GM23338 (cell line): ENCODE results near the gene COL6A3. TPM values are rescaled to one million over a fixed set of nuclear protein-coding genes. Genes with fewer than 3 reads are reported as not detected.

ENCODE experiments used
- ATAC-seq: fragments of 200-7000 bp; cut with Tn5 transposase; 3 replicates; pipeline ENCODE4 v1.9.1; 2020
- DNase-seq: peaks from one replicate; pipeline ENCODE4 v3.0.0-alpha.2; 2015; ENCODE audit warnings: low spot score
- H2AFZ ChIP-seq: fragments of 200-600 bp; sonication (generic); 2 replicates; pipeline ENCODE4 v1.8.0; 2016; ENCODE audit warnings: antibody characterized with exemption, mild to moderate bottlenecking, moderate library complexity
- H3F3A ChIP-seq: fragments of 200-600 bp; sonication (generic); replicated peaks from 2 replicates; pipeline ENCODE4 v1.8.0; 2017; ENCODE audit warnings: antibody characterized with exemption, mixed run types, low read depth
- H3K27ac ChIP-seq: fragments of 200-600 bp; sonication (generic); 2 replicates; pipeline ENCODE4 v1.6.1; 2016; ENCODE audit warnings: low read depth
- H3K27me3 ChIP-seq: fragments of 200-600 bp; sonication (generic); 2 replicates; pipeline ENCODE4 v1.8.0; 2016; ENCODE audit warnings: mild to moderate bottlenecking, mixed run types, moderate library complexity; ENCODE audit not compliant: insufficient read depth
- H3K36me3 ChIP-seq: fragments of 200-600 bp; sonication (generic); 2 replicates; pipeline ENCODE4 v1.8.0; 2016; ENCODE audit warnings: mild to moderate bottlenecking; ENCODE audit not compliant: insufficient read depth
- H3K4me1 ChIP-seq: fragments of 200-600 bp; sonication (generic); 2 replicates; pipeline ENCODE4 v1.8.0; 2016; ENCODE audit warnings: mild to moderate bottlenecking, moderate library complexity; ENCODE audit not compliant: insufficient read depth
- H3K4me2 ChIP-seq: fragments of 200-600 bp; sonication (generic); 2 replicates; pipeline ENCODE4 v1.7.1; 2017; ENCODE audit warnings: mixed run types
- H3K4me3 ChIP-seq: fragments of 200-600 bp; sonication (generic); 2 replicates; pipeline ENCODE4 v1.6.1; 2016; ENCODE audit warnings: mixed run types
- H3K79me2 ChIP-seq: fragments of 200-600 bp; sonication (generic); replicated peaks from 2 replicates; pipeline ENCODE4 v1.8.0; 2017; ENCODE audit warnings: mild to moderate bottlenecking; ENCODE audit not compliant: insufficient read depth
- H3K9me2 ChIP-seq: fragments of 200-600 bp; sonication (generic); 2 replicates; pipeline ENCODE4 v1.8.0; 2017; ENCODE audit not compliant: insufficient read depth
- H4K20me1 ChIP-seq: fragments of 200-600 bp; sonication (generic); replicated peaks from 2 replicates; pipeline ENCODE4 v1.8.0; 2017; ENCODE audit warnings: mild to moderate bottlenecking; ENCODE audit not compliant: insufficient read depth
- H3K27ac Mint-ChIP-seq: 2 replicates; pipeline ENCODE4 v1.8.0; 2020; ENCODE audit warnings: inconsistent platforms, mild to moderate bottlenecking, moderate library complexity, mixed read lengths
- H3K27me3 Mint-ChIP-seq: 3 replicates; pipeline ENCODE4 v1.8.0; 2022; ENCODE audit warnings: low read depth, mild to moderate bottlenecking, moderate library complexity, mixed read lengths, inconsistent platforms; ENCODE audit not compliant: insufficient read depth, poor library complexity
- H3K36me3 Mint-ChIP-seq: 3 replicates; pipeline ENCODE4 v1.8.0; 2021; ENCODE audit warnings: low read depth, mild to moderate bottlenecking, inconsistent platforms, moderate library complexity, mixed read lengths
- H3K4me1 Mint-ChIP-seq: 3 replicates; pipeline ENCODE4 v1.8.0; 2020; ENCODE audit warnings: mild to moderate bottlenecking, inconsistent platforms, mixed read lengths
- H3K4me3 Mint-ChIP-seq: 3 replicates; pipeline ENCODE4 v1.8.0; 2021; ENCODE audit warnings: moderate library complexity, mild to moderate bottlenecking, inconsistent platforms, mixed read lengths
- H3K9me3 Mint-ChIP-seq: 3 replicates; pipeline ENCODE4 v1.8.0; 2020; ENCODE audit warnings: moderate library complexity, mild to moderate bottlenecking, inconsistent platforms, mixed read lengths
- CREB1 ChIP-seq: fragments of 250-450 bp; sonication (Bioruptor Pico); IDR thresholded peaks from 2 replicates; pipeline ENCODE4 v1.5.0; 2020; ENCODE audit warnings: low read depth, mild to moderate bottlenecking, moderate library complexity
- EZH2 ChIP-seq: fragments of 200-600 bp; sonication (generic); IDR thresholded peaks from one replicate; pipeline ENCODE4 v1.8.0; 2017; ENCODE audit warnings: antibody characterized with exemption, mild to moderate bottlenecking, low read depth; ENCODE audit not compliant: unreplicated experiment
- EZH2phosphoT487 ChIP-seq: fragments of 200-600 bp; sonication (generic); IDR thresholded peaks from one replicate; pipeline ENCODE4 v1.8.1; 2018; ENCODE audit warnings: antibody characterized with exemption; ENCODE audit not compliant: unreplicated experiment
- JUNB ChIP-seq: IDR thresholded peaks from one replicate; pipeline ENCODE4 v1.6.1; 2016; ENCODE audit warnings: antibody characterized with exemption; ENCODE audit not compliant: unreplicated experiment
- NANOG ChIP-seq: IDR thresholded peaks from 2 replicates; pipeline ENCODE4 v1.6.1; 2016; ENCODE audit warnings: antibody characterized with exemption, borderline replicate concordance
- POLR2AphosphoS5 ChIP-seq: IDR thresholded peaks from 2 replicates; pipeline ENCODE4 v1.6.1; 2016; ENCODE audit warnings: antibody characterized with exemption, low read depth
- STAT1 ChIP-seq: IDR thresholded peaks from one replicate; pipeline ENCODE4 v1.6.1; 2016; ENCODE audit warnings: antibody characterized with exemption; ENCODE audit not compliant: unreplicated experiment
- ZNF114 ChIP-seq: fragments of 250-450 bp; sonication (Bioruptor Pico); IDR thresholded peaks from 2 replicates; pipeline ENCODE4 v1.5.0; 2020; ENCODE audit warnings: mild to moderate bottlenecking, moderate library complexity
- ZNF331 ChIP-seq: fragments of 250-450 bp; sonication (Bioruptor Pico); IDR thresholded peaks from 2 replicates; pipeline ENCODE4 v1.5.0; 2020; ENCODE audit warnings: low read depth, mild to moderate bottlenecking, moderate library complexity
- polyA plus RNA-seq: library from polyadenylated mRNA; unstranded; fragments of >200 nt; fragmentation: Nextera tagmentation; extraction: Ambion mirVana; gene quantifications from 2 replicates; pipeline ENCODE4 v1.2.1, GENCODE V29; 2016
- total RNA-seq: library from RNA; depleted of rRNA; stranded (reverse); fragments of >200 nt; shearing (Covaris generic); gene quantifications from 2 replicates; pipeline ENCODE4 v1.2.3, GENCODE V29; 2014
- TF ChIP-seq, protein P1 (sequence below), 2 experiments: fragments of 200-600 bp in 1 of 2; sonication (generic) in 1 of 2; conservative IDR thresholded peaks; 2 replicates each; pipeline versions ENCODE4 v1.5.1 to v1.6.1; 2016 to 2017; ENCODE audit warnings: antibody characterized with exemption in 2 of 2, low read depth in 2 of 2, mild to moderate bottlenecking in 2 of 2, moderate library complexity in 1 of 2
- TF ChIP-seq, protein P2 (sequence below): IDR thresholded peaks from one replicate; pipeline ENCODE4 v1.6.1; 2018; ENCODE audit warnings: antibody characterized with exemption; ENCODE audit not compliant: unreplicated experiment
- TF ChIP-seq, protein P3 (sequence below): fragments of 250-450 bp; sonication (Bioruptor Pico); IDR thresholded peaks from 2 replicates; pipeline ENCODE4 v1.5.0; 2020; ENCODE audit warnings: mild to moderate bottlenecking, moderate library complexity
- TF ChIP-seq, protein P4 (sequence below): IDR thresholded peaks from 2 replicates; pipeline ENCODE4 v1.6.1; 2016; ENCODE audit warnings: antibody characterized with exemption

The COL6A3 gene
- total and polyA plus RNA-seq, 2 experiments from 2014 or later: 1.2 to 7.3 TPM

DNA sequence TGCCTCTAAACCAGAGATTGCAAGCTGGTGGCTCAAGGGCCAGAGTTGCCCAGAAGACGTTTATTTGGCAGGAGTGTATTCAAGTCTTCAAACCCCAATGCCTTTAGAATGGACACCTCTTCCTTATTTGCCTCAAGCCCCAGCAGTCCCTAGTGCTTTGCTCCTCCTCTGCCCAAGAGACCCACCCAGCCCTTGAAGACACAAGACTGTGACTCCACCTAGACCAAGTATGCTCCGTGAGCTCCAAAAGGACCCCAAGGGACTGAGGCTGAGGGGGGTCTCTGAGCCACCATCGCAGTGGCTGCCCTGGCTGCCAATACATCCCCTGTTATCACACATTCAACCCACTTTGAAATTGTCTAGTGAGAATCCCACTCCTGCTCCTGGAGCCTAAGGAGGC is 99.3 kb downstream of the COL6A3 start:
- ATAC-seq: no peak

More for the DNA sequence above, 99.3 kb downstream of the COL6A3 start:
- no peak for DNase-seq
- peak overlapping the region; percentile 6; the same call in 1 of the 2 replicates for H2AFZ ChIP-seq
- TF ChIP-seq, protein P1, sequence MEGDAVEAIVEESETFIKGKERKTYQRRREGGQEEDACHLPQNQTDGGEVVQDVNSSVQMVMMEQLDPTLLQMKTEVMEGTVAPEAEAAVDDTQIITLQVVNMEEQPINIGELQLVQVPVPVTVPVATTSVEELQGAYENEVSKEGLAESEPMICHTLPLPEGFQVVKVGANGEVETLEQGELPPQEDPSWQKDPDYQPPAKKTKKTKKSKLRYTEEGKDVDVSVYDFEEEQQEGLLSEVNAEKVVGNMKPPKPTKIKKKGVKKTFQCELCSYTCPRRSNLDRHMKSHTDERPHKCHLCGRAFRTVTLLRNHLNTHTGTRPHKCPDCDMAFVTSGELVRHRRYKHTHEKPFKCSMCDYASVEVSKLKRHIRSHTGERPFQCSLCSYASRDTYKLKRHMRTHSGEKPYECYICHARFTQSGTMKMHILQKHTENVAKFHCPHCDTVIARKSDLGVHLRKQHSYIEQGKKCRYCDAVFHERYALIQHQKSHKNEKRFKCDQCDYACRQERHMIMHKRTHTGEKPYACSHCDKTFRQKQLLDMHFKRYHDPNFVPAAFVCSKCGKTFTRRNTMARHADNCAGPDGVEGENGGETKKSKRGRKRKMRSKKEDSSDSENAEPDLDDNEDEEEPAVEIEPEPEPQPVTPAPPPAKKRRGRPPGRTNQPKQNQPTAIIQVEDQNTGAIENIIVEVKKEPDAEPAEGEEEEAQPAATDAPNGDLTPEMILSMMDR (conservative IDR thresholded peaks at IDR 0.05; ENCODE audit: low read depth in 2 of 2): no peak
- TF ChIP-seq, protein P2, sequence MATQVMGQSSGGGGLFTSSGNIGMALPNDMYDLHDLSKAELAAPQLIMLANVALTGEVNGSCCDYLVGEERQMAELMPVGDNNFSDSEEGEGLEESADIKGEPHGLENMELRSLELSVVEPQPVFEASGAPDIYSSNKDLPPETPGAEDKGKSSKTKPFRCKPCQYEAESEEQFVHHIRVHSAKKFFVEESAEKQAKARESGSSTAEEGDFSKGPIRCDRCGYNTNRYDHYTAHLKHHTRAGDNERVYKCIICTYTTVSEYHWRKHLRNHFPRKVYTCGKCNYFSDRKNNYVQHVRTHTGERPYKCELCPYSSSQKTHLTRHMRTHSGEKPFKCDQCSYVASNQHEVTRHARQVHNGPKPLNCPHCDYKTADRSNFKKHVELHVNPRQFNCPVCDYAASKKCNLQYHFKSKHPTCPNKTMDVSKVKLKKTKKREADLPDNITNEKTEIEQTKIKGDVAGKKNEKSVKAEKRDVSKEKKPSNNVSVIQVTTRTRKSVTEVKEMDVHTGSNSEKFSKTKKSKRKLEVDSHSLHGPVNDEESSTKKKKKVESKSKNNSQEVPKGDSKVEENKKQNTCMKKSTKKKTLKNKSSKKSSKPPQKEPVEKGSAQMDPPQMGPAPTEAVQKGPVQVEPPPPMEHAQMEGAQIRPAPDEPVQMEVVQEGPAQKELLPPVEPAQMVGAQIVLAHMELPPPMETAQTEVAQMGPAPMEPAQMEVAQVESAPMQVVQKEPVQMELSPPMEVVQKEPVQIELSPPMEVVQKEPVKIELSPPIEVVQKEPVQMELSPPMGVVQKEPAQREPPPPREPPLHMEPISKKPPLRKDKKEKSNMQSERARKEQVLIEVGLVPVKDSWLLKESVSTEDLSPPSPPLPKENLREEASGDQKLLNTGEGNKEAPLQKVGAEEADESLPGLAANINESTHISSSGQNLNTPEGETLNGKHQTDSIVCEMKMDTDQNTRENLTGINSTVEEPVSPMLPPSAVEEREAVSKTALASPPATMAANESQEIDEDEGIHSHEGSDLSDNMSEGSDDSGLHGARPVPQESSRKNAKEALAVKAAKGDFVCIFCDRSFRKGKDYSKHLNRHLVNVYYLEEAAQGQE: no peak
- TF ChIP-seq CREB1 (CRISPR knock-in tag): no peak
- no peak for TF ChIP-seq NANOG
- no peak for TF ChIP-seq STAT1
- TF ChIP-seq, protein P3, sequence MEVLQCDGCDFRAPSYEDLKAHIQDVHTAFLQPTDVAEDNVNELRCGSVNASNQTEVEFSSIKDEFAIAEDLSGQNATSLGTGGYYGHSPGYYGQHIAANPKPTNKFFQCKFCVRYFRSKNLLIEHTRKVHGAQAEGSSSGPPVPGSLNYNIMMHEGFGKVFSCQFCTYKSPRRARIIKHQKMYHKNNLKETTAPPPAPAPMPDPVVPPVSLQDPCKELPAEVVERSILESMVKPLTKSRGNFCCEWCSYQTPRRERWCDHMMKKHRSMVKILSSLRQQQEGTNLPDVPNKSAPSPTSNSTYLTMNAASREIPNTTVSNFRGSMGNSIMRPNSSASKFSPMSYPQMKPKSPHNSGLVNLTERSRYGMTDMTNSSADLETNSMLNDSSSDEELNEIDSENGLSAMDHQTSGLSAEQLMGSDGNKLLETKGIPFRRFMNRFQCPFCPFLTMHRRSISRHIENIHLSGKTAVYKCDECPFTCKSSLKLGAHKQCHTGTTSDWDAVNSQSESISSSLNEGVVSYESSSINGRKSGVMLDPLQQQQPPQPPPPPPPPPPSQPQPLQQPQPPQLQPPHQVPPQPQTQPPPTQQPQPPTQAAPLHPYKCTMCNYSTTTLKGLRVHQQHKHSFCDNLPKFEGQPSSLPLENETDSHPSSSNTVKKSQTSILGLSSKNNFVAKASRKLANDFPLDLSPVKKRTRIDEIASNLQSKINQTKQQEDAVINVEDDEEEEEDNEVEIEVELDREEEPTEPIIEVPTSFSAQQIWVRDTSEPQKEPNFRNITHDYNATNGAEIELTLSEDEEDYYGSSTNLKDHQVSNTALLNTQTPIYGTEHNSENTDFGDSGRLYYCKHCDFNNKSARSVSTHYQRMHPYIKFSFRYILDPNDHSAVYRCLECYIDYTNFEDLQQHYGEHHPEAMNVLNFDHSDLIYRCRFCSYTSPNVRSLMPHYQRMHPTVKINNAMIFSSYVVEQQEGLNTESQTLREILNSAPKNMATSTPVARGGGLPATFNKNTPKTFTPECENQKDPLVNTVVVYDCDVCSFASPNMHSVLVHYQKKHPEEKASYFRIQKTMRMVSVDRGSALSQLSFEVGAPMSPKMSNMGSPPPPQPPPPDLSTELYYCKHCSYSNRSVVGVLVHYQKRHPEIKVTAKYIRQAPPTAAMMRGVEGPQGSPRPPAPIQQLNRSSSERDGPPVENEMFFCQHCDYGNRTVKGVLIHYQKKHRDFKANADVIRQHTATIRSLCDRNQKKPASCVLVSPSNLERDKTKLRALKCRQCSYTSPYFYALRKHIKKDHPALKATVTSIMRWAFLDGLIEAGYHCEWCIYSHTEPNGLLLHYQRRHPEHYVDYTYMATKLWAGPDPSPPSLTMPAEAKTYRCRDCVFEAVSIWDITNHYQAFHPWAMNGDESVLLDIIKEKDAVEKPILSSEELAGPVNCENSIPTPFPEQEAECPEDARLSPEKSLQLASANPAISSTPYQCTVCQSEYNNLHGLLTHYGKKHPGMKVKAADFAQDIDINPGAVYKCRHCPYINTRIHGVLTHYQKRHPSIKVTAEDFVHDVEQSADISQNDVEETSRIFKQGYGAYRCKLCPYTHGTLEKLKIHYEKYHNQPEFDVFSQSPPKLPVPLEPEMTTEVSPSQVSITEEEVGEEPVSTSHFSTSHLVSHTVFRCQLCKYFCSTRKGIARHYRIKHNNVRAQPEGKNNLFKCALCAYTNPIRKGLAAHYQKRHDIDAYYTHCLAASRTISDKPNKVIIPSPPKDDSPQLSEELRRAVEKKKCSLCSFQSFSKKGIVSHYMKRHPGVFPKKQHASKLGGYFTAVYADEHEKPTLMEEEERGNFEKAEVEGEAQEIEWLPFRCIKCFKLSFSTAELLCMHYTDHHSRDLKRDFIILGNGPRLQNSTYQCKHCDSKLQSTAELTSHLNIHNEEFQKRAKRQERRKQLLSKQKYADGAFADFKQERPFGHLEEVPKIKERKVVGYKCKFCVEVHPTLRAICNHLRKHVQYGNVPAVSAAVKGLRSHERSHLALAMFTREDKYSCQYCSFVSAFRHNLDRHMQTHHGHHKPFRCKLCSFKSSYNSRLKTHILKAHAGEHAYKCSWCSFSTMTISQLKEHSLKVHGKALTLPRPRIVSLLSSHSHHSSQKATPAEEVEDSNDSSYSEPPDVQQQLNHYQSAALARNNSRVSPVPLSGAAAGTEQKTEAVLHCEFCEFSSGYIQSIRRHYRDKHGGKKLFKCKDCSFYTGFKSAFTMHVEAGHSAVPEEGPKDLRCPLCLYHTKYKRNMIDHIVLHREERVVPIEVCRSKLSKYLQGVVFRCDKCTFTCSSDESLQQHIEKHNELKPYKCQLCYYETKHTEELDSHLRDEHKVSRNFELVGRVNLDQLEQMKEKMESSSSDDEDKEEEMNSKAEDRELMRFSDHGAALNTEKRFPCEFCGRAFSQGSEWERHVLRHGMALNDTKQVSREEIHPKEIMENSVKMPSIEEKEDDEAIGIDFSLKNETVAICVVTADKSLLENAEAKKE (CRISPR knock-in tag): no peak
- no peak for TF ChIP-seq EZH2phosphoT487
- TF ChIP-seq POLR2AphosphoS5: no peak
- TF ChIP-seq, protein P4, sequence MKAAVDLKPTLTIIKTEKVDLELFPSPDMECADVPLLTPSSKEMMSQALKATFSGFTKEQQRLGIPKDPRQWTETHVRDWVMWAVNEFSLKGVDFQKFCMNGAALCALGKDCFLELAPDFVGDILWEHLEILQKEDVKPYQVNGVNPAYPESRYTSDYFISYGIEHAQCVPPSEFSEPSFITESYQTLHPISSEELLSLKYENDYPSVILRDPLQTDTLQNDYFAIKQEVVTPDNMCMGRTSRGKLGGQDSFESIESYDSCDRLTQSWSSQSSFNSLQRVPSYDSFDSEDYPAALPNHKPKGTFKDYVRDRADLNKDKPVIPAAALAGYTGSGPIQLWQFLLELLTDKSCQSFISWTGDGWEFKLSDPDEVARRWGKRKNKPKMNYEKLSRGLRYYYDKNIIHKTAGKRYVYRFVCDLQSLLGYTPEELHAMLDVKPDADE: no peak
- TF ChIP-seq JUNB: no peak
- TF ChIP-seq ZNF331 (CRISPR knock-in tag): no peak
- TF ChIP-seq EZH2: no peak
- no peak for TF ChIP-seq ZNF114 (CRISPR knock-in tag)
- H3K4me1 ChIP-seq: no peaks in the 10 kb centered on the region
- no peaks in the 10 kb centered on the region for H3F3A ChIP-seq
- H3K36me3 ChIP-seq: no peaks in the 10 kb centered on the region
- Mint-ChIP-seq H3K36me3 (no peaks in the 10 kb centered on the region), H3K9me3 (no peaks in the 10 kb centered on the region), H3K27ac (no peak overlapping the region), H3K27me3 (peaks cover 5% of the 10 kb centered on the region), H3K4me3 (no peak overlapping the region), H3K4me1 (peaks cover 4% of the 10 kb centered on the region; the same call in 2 of the 3 replicates)
- no peaks in the 10 kb centered on the region for H3K79me2 ChIP-seq
- no peak overlapping the region for H3K4me3 ChIP-seq
- H3K4me2 ChIP-seq: no peak overlapping the region
- no peaks in the 10 kb centered on the region for H3K27me3 ChIP-seq
- no peaks in the 10 kb centered on the region for H4K20me1 ChIP-seq
- no peaks in the 10 kb centered on the region for H3K9me2 ChIP-seq
- H3K27ac ChIP-seq: no peak overlapping the region
